NCI-H510A treated with DMSO at 0.1 percent for 48 hours (cell line): ENCODE results near the gene JMJD4.
"Not testable (repeated sequence)": the region's sequence is repeated elsewhere in the genome, so short reads cannot be mapped to it uniquely, and the experiment has no call there.

Experiments
- DNase-seq: peaks from one replicate; lab custom pipeline; 2025; lab: John Stamatoyannopoulos, UW

Gene JMJD4

GRCh38 chr1:227733309-227733705, 1.8 kb downstream of the JMJD4 start:
- DNase-seq: no peak

GRCh38 chr1:227732586-227733308, 2.4 kb downstream of the JMJD4 start:
- no peak for DNase-seq

GRCh38 chr1:227731696-227732585, 3.2 kb downstream of the JMJD4 start:
- DNase-seq: no peak

GRCh38 chr1:227731241-227731677, 3.8 kb downstream of the JMJD4 start:
- DNase-seq: no peak

- DNase-seq: no peak
These were observed 4.4 kb downstream of the JMJD4 start for GRCh38 chr1:227730630-227731151.

GRCh38 chr1:227729881-227730629, 5.0 kb downstream of the JMJD4 start:
- peak; percentile 19 for DNase-seq

- no peak for DNase-seq
These were observed 5.8 kb downstream of the JMJD4 start for GRCh38 chr1:227729144-227729880.

- DNase-seq: no peak
These were observed 6.3 kb downstream of the JMJD4 start for GRCh38 chr1:227728892-227729143.

- peak; percentile 78 for DNase-seq
These were observed 6.8 kb downstream of the JMJD4 start for GRCh38 chr1:227728059-227728891.

- no peak for DNase-seq
These were observed 8.0 kb downstream of the JMJD4 start for GRCh38 chr1:227726924-227727599.

- DNase-seq: no peak
These were observed 8.8 kb downstream of the JMJD4 start for GRCh38 chr1:227726318-227726717.

GRCh38 chr1:227725046-227725445, 10.1 kb downstream of the JMJD4 start:
- no peak for DNase-seq

GRCh38 chr1:227723474-227723873, 11.6 kb downstream of the JMJD4 start:
- DNase-seq: no peak

GRCh38 chr1:227718932-227719331, 16.2 kb downstream of the JMJD4 start:
- no peak for DNase-seq

GRCh38 chr1:227712648-227713047, 22.5 kb downstream of the JMJD4 start:
- DNase-seq: no peak

- not testable (repeated sequence) for DNase-seq
These were observed 24.6 kb downstream of the JMJD4 start for GRCh38 chr1:227710474-227710873.

- DNase-seq: no peak
These were observed 25.7 kb downstream of the JMJD4 start for GRCh38 chr1:227709451-227709850.

GRCh38 chr1:227707846-227708245, 27.3 kb downstream of the JMJD4 start:
- DNase-seq: no peak

GRCh38 chr1:227701631-227702030, 33.5 kb downstream of the JMJD4 start:
- DNase-seq: not testable (repeated sequence)

GRCh38 chr1:227697321-227697864, 37.7 kb downstream of the JMJD4 start:
- DNase-seq: no peak
